Jurkat, Clone E6-1 (cell line): ENCODE results near the gene PLPP4. TPM values are rescaled to one million over a fixed set of nuclear protein-coding genes. Genes with fewer than 3 reads are reported as not detected.

Experiments used
- DNase-seq: peaks from one replicate; pipeline ENCODE4 v3.0.0-alpha.2; 2011; ENCODE audit warnings: low read depth, low spot score
- H3K4me3 ChIP-seq: 2 replicates; pipeline ENCODE4 v1.5.1; 2011; ENCODE audit warnings: mild to moderate bottlenecking, low read length, control low read depth, moderate library complexity
- polyA plus RNA-seq: library from polyadenylated mRNA; unstranded; fragments of >200 nt; gene quantifications from one replicate; pipeline ENCODE4 v1.2.1, GENCODE V29; 2012; ENCODE audit warnings: missing spikeins; ENCODE audit not compliant: insufficient read length, insufficient read depth

PLPP4 gene
- polyA plus RNA-seq, result not detected

- no peak for DNase-seq
- no peak within 1 kb of the TSS for H3K4me3 ChIP-seq
Observed at GRCh38 chr10:120456626-120457430, at the start of gene PLPP4. Gene PLPP4 (plus strand): TSS chr10:120457227. CDS start chr10:120457306, 79 bp downstream.

- H3K4me3 ChIP-seq, result no peak overlapping the region
- DNase-seq, result no peak
Observed at GRCh38 chr10:120409816-120410215, 47.2 kb upstream of the PLPP4 start.

- H3K4me3 ChIP-seq, result no peak overlapping the region
- no peak for DNase-seq
Observed at GRCh38 chr10:120414946-120415345, 42.1 kb upstream of the PLPP4 start.

GRCh38 chr10:120415709-120416330 lies 41.2 kb upstream of the PLPP4 start:
- no peak for DNase-seq
- H3K4me3 ChIP-seq, result no peak overlapping the region

- H3K4me3 ChIP-seq, result no peak overlapping the region
- no peak for DNase-seq
Observed at GRCh38 chr10:120420421-120420820, 36.6 kb upstream of the PLPP4 start.

- H3K4me3 ChIP-seq, result no peak overlapping the region
Observed at GRCh38 chr10:120421250-120421649, 35.8 kb upstream of the PLPP4 start.

GRCh38 chr10:120422457-120422856 lies 34.6 kb upstream of the PLPP4 start:
- DNase-seq, result no peak
- no peak overlapping the region for H3K4me3 ChIP-seq

More at GRCh38 chr10:120421250-120421649, 35.8 kb upstream of the PLPP4 start:
- DNase-seq, result no peak

GRCh38 chr10:120423431-120424197 lies 33.4 kb upstream of the PLPP4 start:
- peak; percentile 38 for DNase-seq
- no peak overlapping the region for H3K4me3 ChIP-seq

GRCh38 chr10:120424198-120424464 lies 32.9 kb upstream of the PLPP4 start:
- DNase-seq, result no peak
- no peak overlapping the region for H3K4me3 ChIP-seq

GRCh38 chr10:120426306-120426705 lies 30.7 kb upstream of the PLPP4 start:
- no peak for DNase-seq

GRCh38 chr10:120428754-120429153 lies 28.3 kb upstream of the PLPP4 start:
- no peak for DNase-seq
- no peak overlapping the region for H3K4me3 ChIP-seq

More at GRCh38 chr10:120426306-120426705, 30.7 kb upstream of the PLPP4 start:
- no peak overlapping the region for H3K4me3 ChIP-seq

- no peak for DNase-seq
- no peak overlapping the region for H3K4me3 ChIP-seq
Observed at GRCh38 chr10:120429395-120429794, 27.6 kb upstream of the PLPP4 start.

GRCh38 chr10:120431251-120431651 lies 25.8 kb upstream of the PLPP4 start:
- peak; percentile 58 for DNase-seq
- H3K4me3 ChIP-seq, result no peak overlapping the region

GRCh38 chr10:120432209-120432608 lies 24.8 kb upstream of the PLPP4 start:
- no peak for DNase-seq
- no peak overlapping the region for H3K4me3 ChIP-seq

- peak; percentile 36 for DNase-seq
- H3K4me3 ChIP-seq, result no peak overlapping the region
Observed at GRCh38 chr10:120433141-120433540, 23.9 kb upstream of the PLPP4 start.

- no peak overlapping the region for H3K4me3 ChIP-seq
- DNase-seq, result no peak
Observed at GRCh38 chr10:120436439-120437112, 20.5 kb upstream of the PLPP4 start.

- H3K4me3 ChIP-seq, result no peak overlapping the region
- no peak for DNase-seq
Observed at GRCh38 chr10:120437541-120437940, 19.5 kb upstream of the PLPP4 start.

- no peak for DNase-seq
- no peak overlapping the region for H3K4me3 ChIP-seq
Observed at GRCh38 chr10:120451968-120452367, 5.1 kb upstream of the PLPP4 start.

GRCh38 chr10:120453319-120453718 lies 3.7 kb upstream of the PLPP4 start:
- H3K4me3 ChIP-seq, result no peak overlapping the region
- no peak for DNase-seq
